ENCODE results near the gene DCC.
A peak's percentile ranks its signal among the peaks of the same experiment; 100 is the strongest.

The DCC gene

DNA sequence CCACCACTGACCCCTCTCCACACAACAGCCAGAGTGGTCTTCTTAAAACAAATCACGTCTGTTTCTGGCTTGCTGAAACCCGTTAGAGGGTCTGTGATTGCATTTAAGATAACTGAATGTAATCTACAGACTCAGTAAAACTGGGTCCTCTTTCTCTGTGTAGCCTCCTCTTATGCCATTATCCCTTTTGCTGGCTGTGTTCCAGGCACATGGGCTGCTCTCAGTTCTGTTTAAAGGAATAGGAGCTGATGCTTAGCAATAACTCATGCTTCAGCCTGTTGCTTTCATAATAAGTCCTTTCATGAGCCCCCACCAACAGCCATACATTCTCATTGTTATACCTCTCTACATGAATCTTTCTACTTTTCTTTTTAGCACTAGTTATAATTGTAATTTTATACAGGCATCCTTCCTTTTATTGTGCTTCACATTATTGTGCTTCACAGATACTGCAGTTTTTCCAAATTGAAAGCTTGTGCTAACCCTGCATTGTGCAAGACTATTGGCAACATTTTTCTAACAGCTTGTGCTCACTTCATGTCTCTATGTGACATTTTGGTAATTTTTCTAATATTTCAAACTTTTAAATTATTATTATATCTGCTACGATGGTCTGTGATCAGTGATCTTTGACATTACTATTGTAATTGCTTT, 1101.9 kb downstream of the DCC start:
- POLR2A ChIA-PET, result no interaction called here
- TF ChIP-seq CTCF (IDR thresholded peaks at IDR 0.05; ENCODE audit: insufficient read depth, low read length, missing control alignments), result no peak
- CTCF ChIA-PET, result no interaction called here
- DNase-seq (ENCODE audit: low read depth, low spot score), result no peak
- H3K4me3 ChIP-seq (ENCODE audit: low read depth, low read length), result no peak overlapping the region

GRCh38 chr18:53442415-53442783, 1102.4 kb downstream of the DCC start:
- ChIA-PET POLR2A (no interaction called here), CTCF (no interaction called here)
- DNase-seq (ENCODE audit: low read depth, low spot score), result no peak
- TF ChIP-seq CTCF (IDR thresholded peaks at IDR 0.05; ENCODE audit: insufficient read depth, low read length, missing control alignments), result no peak
- H3K4me3 ChIP-seq (ENCODE audit: low read depth, low read length), result no peak overlapping the region

GRCh38 chr18:53443336-53443735, 1103.3 kb downstream of the DCC start:
- ChIA-PET CTCF (no interaction called here), POLR2A (no interaction called here)
- no peak overlapping the region for H3K4me3 ChIP-seq (ENCODE audit: low read depth, low read length)
- no peak for DNase-seq (ENCODE audit: low read depth, low spot score)
- no peak for TF ChIP-seq CTCF (IDR thresholded peaks at IDR 0.05; ENCODE audit: insufficient read depth, low read length, missing control alignments)

DNA sequence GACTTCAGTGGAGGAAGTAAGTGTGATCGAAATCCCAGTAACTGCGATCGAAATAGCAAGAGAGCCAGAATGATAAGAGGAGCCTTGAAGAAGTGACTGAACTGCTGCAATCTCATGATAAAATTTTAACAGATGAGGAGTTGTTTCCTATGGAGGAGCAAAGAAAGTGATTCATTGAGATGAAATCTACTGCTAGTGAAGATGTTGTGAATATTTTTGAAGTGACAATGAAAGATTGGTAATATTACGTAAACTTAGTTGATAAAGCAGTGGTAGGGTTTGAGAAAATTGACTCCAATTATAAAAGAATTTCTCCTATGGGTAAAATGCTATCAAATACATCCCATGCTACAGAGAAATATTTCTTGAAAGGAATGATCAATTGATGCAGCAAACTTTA, 1103.8 kb downstream of the DCC start:
- no peak overlapping the region for H3K4me3 ChIP-seq (ENCODE audit: low read depth, low read length)
- ChIA-PET CTCF (no interaction called here), POLR2A (no interaction called here)
- DNase-seq (ENCODE audit: low read depth, low spot score), result no peak
- no peak for TF ChIP-seq CTCF (IDR thresholded peaks at IDR 0.05; ENCODE audit: insufficient read depth, low read length, missing control alignments)

- CTCF ChIA-PET, result no interaction called here
- POLR2A ChIA-PET, result no interaction called here
- no peak for DNase-seq (ENCODE audit: low read depth, low spot score)
- no peak for TF ChIP-seq CTCF (IDR thresholded peaks at IDR 0.05; ENCODE audit: insufficient read depth, low read length, missing control alignments)
- no peak overlapping the region for H3K4me3 ChIP-seq (ENCODE audit: low read depth, low read length)
Observed at GRCh38 chr18:53451902-53452301, 1111.9 kb downstream of the DCC start.

DNA sequence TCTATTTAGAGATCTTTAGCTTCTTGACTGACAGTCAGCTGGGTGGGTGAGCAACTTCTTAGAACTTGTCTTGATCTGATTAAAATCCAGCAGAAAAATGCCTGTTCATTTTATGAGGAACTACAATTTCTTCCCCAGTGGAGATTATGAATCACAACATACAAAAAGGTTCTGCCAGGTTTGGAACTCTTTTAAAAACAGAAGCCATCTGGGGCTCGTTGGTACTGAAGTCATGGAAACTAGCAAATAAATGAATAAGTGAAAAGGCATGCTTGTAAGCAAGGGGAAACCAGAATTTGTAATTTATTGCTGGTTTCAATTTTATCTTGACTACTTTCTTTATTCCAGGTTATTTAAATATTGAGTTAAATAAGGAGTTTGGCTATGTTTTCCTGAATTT, 1117.1 kb downstream of the DCC start:
- peak; percentile 58 for DNase-seq (ENCODE audit: low read depth, low spot score)
- H3K4me3 ChIP-seq (ENCODE audit: low read depth, low read length), result no peak overlapping the region
- ChIA-PET CTCF (no interaction called here), POLR2A (no interaction called here)
- TF ChIP-seq CTCF (IDR thresholded peaks at IDR 0.05; ENCODE audit: insufficient read depth, low read length, missing control alignments), result no peak
